Mucosa of descending colon (tissue), 3 donors: ENCODE data around the gene RGS17. TPM values are rescaled to one million over a fixed set of nuclear protein-coding genes. Genes with fewer than 3 reads are reported as not detected.
A peak's percentile ranks its signal among the peaks of the same experiment; 100 is the strongest.

Experiments
- ATAC-seq: fragments of 200-7000 bp; cut with Tn5 transposase; one replicate; pipeline ENCODE4 v1.9.1; 2020; ENCODE audit warnings: mild to moderate bottlenecking, moderate library complexity
- DNase-seq, 3 donors: peaks; one replicate each; pipeline ENCODE4 v3.0.0-alpha.2; 2020
- H3K36me3 ChIP-seq: fragments of 200-600 bp; one replicate; pipeline ENCODE4 v1.8.0; 2021; ENCODE audit warnings: low read depth, mild to moderate bottlenecking
- H3K4me1 ChIP-seq: fragments of 200-600 bp; one replicate; pipeline ENCODE4 v1.8.0; 2021; ENCODE audit warnings: low read depth, mild to moderate bottlenecking
- H3K4me3 ChIP-seq: fragments of 200-600 bp; one replicate; pipeline ENCODE4 v1.8.0; 2021; ENCODE audit warnings: mild to moderate bottlenecking
- H3K9me3 ChIP-seq: fragments of 200-600 bp; one replicate; pipeline ENCODE4 v1.8.0; 2021; ENCODE audit warnings: mild to moderate bottlenecking
- CTCF ChIP-seq: fragments of 200-600 bp; IDR thresholded peaks from one replicate; pipeline ENCODE4 v1.8.0; 2022; ENCODE audit warnings: antibody characterized with exemption, mild to moderate bottlenecking
- intact Hi-C, 2 donors: fragments of 100-400 bp; cut with DNase I in 1 of 2; cut with micrococcal nuclease in 1 of 2; formaldehyde crosslinking; loops; one replicate each; pipeline versions ENCODE4 v1.11.0 to v1.11.1; 2022; cut with DNase I, micrococcal nuclease
- long read RNA-seq, 2 donors: library from polyadenylated mRNA; unstranded; transcript quantifications; one replicate each; pipeline ENCODE4 v2.0.0, GENCODE V29; 2019 to 2021
- total RNA-seq, 3 donors: library from RNA; stranded (reverse); fragmentation: NEBNext Ultra II Directional in 2 of 3; extraction: Animal tissue kit (Norgen Biotek cat#: 25700) in 2 of 3; gene quantifications; one replicate each; pipeline versions ENCODE4 v1.2.1 to v1.2.4, GENCODE V29; 2021 to 2023
- donor health status: DM: no; HTN: no; CAD: no; lungs with moderate emphysema.
- donor health status: DM: no; HTN: no; CAD: no.
- donor health status: DM: no; HTN: yes; CAD: no.

RGS17 gene, protein sequence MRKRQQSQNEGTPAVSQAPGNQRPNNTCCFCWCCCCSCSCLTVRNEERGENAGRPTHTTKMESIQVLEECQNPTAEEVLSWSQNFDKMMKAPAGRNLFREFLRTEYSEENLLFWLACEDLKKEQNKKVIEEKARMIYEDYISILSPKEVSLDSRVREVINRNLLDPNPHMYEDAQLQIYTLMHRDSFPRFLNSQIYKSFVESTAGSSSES
- total RNA-seq, result under 1 TPM; 0.28 to 0.43 (median 0.43) TPM
- long read RNA-seq, donor 1, partial matches to known transcripts, result 0 of 1 reads
- long read RNA-seq, donor 1, other reads (novel, unspliced or antisense), result 0 of 1 reads
- long read RNA-seq, donor 2, result 0 reads

- ATAC-seq (peak; percentile 68), DNase-seq (peak in 2 of 3 donors; percentile 44 to 54)
- TF ChIP-seq CTCF, result no peak
- peaks cover 12% of the 10 kb centered on the region for H3K4me1 ChIP-seq
- H3K4me3 ChIP-seq, result peak within 1 kb of the TSS; percentile 1
- H3K9me3 ChIP-seq, result no peaks in the 10 kb centered on the region
- intact Hi-C loops, result no loop called here
- H3K36me3 ChIP-seq, result no peaks in the 10 kb centered on the region
Measured at GRCh38 chr6:153131037-153131981, at the start of gene RGS17. Gene RGS17, minus strand, starts transcription at chr6:153131282. Its CDS starts 87,264 bp downstream, at chr6:153044018.

DNA sequence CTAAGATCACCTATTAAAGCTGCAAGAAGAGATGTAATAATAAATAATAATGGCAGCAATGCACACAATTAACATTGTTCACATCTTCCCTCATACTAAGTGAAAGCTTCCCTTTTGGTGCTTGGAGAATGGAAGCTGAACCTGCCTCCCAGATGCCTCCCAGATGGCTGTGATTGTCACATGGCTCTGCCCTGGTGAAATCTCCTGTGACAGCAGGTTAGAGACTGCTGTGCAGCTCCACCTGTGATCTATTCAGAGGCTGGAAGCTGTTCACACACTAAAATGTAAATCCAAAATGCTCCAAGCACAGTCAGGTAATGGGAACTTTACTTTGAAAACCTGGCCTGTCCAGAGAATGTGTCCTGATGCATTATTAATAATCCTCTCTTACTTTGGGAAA, 41.7 kb upstream of the RGS17 start:
- ATAC-seq (no peak), DNase-seq (no peak)
- H3K4me3 ChIP-seq, result no peak overlapping the region
- H3K4me1 ChIP-seq, result no peaks in the 10 kb centered on the region
- intact Hi-C loops, result no loop called here
- H3K9me3 ChIP-seq, result no peaks in the 10 kb centered on the region
- H3K36me3 ChIP-seq, result no peaks in the 10 kb centered on the region
- no peak for TF ChIP-seq CTCF

DNA sequence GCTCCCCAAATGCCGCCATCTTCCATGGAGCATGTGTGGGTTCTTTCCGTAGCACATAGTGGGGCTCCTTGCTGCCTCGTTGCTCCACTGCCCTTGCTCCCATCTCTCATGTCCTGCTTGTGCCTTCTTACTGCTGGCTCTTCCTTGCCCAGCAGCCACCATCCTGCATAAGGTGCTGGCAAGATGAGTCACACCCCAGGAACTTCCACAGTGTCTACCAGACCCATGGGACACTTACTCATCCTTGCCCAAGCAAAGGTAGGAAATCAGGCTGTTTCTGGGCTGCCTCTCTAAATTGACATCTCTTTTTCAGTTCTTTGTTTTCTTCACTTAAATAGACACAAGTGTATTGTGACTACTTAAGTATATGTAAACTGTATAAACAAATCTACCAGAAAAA, 39.4 kb upstream of the RGS17 start:
- Histone ChIP-seq H3K36me3 (no peaks in the 10 kb centered on the region), H3K4me1 (no peaks in the 10 kb centered on the region), H3K4me3 (no peak overlapping the region), H3K9me3 (no peaks in the 10 kb centered on the region)
- intact Hi-C loops, result no loop called here
- no peak for ATAC-seq
- TF ChIP-seq CTCF, result no peak
- DNase-seq, result no peak

- no peak for TF ChIP-seq CTCF
- Histone ChIP-seq H3K4me1 (no peaks in the 10 kb centered on the region), H3K36me3 (no peaks in the 10 kb centered on the region), H3K9me3 (no peaks in the 10 kb centered on the region), H3K4me3 (no peak overlapping the region)
- intact Hi-C loops, result no loop called here
- no peak for DNase-seq
- ATAC-seq, result no peak
Measured at GRCh38 chr6:153167907-153168306, 36.8 kb upstream of the RGS17 start.

GRCh38 chr6:153167061-153167891, 36.2 kb upstream of the RGS17 start:
- Histone ChIP-seq H3K36me3 (no peaks in the 10 kb centered on the region), H3K4me3 (no peak overlapping the region), H3K4me1 (no peaks in the 10 kb centered on the region), H3K9me3 (no peaks in the 10 kb centered on the region)
- intact Hi-C loops, result no loop called here
- ATAC-seq (no peak), DNase-seq (no peak)
- no peak for TF ChIP-seq CTCF
